ENCODE results near the gene SLC35A3. TPM values are rescaled to one million over a fixed set of nuclear protein-coding genes. Genes with fewer than 3 reads are reported as not detected.
A peak's percentile ranks its signal among the peaks of the same experiment; 100 is the strongest.

SLC35A3 gene
- total and polyA plus RNA-seq, 11 donors = 4.4 to 10.9 (median 6.9) TPM

DNA sequence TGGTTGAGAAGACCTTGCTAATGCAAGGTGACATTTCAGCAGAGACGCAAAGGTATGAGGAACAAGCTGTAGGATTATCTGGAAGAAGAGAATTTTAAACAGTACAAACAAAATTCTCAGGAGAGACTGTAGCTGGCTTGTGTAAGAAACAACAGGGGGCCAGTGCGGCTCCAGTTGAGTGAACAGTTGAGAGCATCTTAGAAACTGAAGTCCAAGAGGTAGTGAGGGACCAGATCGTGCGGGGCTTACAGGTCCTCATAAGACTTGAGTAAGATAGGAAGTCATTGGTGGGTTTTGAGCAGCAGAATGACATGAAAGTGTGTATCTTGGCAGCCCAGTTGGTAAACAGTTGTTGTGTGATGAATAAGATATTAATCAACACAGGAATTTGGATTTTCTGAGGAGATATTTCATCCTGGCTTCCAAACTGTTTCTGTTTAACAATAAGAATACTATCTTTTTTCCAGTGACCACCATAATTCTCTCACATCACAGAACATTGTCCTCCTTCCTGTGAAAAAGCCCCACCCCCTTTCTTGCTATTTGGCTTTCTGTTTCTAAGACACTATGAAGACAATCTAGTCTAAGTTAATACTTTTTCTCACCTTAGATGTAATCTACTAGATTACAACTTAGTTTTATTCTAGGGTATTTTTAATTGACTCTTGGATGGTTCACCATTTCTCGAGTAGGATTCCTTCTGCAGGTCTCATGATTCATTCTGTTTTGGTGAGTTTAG lies 100.6 kb downstream of the SLC35A3 start:
- Histone ChIP-seq H3K4me3 (no peak overlapping the region), H3K36me3 (peaks cover 0 to 93% (median 75%) of the 10 kb centered on the region in 9 donors), H3K4me1 (peaks cover 0 to 10% (median 2%) of the 10 kb centered on the region in 12 donors), H3K9me3 (no peaks in the 10 kb centered on the region), H3K27me3 (no peaks in the 10 kb centered on the region), H3K27ac (no peak overlapping the region)
- no peak for TF ChIP-seq POLR2A (IDR thresholded peaks at IDR 0.05)
- WGBS, 4 donors = 98 to 99% (median 98%) methylated on average over 5 of the region's 5 CpGs
- intact Hi-C loops (cut with DNase I) = no loop called here
- no peak for DNase-seq
- ATAC-seq = no peak

DNA sequence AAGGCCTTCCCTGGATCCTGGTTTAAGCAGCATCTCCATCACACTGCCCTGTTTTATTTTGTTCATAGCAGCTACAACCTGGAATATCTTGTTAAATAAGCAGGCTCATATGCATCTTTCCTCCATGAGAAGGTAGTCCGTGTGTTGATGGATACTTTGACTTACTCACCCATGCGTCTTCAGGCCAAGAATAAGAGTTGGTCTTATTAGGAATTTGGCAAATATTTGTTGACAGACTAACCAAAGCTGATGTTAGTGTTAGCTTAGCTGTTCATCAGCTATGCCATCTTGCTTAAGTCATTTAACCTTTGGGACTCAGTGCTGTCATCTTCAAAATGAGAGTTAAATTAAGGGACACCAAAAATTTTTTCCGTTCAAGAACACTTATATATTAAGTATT lies 103.7 kb downstream of the SLC35A3 start:
- no peak overlapping the region for H3K27ac ChIP-seq
- peaks cover 0 to 22% (median 0%) of the 10 kb centered on the region in 12 donors for H3K4me1 ChIP-seq
- intact Hi-C loops (cut with DNase I) = no loop called here
- H3K27me3 ChIP-seq = no peaks in the 10 kb centered on the region
- TF ChIP-seq POLR2A (IDR thresholded peaks at IDR 0.05) = no peak
- TF ChIP-seq, protein P1, sequence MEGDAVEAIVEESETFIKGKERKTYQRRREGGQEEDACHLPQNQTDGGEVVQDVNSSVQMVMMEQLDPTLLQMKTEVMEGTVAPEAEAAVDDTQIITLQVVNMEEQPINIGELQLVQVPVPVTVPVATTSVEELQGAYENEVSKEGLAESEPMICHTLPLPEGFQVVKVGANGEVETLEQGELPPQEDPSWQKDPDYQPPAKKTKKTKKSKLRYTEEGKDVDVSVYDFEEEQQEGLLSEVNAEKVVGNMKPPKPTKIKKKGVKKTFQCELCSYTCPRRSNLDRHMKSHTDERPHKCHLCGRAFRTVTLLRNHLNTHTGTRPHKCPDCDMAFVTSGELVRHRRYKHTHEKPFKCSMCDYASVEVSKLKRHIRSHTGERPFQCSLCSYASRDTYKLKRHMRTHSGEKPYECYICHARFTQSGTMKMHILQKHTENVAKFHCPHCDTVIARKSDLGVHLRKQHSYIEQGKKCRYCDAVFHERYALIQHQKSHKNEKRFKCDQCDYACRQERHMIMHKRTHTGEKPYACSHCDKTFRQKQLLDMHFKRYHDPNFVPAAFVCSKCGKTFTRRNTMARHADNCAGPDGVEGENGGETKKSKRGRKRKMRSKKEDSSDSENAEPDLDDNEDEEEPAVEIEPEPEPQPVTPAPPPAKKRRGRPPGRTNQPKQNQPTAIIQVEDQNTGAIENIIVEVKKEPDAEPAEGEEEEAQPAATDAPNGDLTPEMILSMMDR (IDR thresholded peaks at IDR 0.05) = no peak
- H3K36me3 ChIP-seq = peaks cover 0 to 93% (median 82%) of the 10 kb centered on the region in 9 donors
- WGBS, 4 donors = 93 to 96% (median 95%) methylated on average over 3 of the region's 3 CpGs
- DNase-seq = no peak
- H3K9me3 ChIP-seq = no peaks in the 10 kb centered on the region
- no peak for ATAC-seq
- H3K4me3 ChIP-seq = no peak overlapping the region

DNA sequence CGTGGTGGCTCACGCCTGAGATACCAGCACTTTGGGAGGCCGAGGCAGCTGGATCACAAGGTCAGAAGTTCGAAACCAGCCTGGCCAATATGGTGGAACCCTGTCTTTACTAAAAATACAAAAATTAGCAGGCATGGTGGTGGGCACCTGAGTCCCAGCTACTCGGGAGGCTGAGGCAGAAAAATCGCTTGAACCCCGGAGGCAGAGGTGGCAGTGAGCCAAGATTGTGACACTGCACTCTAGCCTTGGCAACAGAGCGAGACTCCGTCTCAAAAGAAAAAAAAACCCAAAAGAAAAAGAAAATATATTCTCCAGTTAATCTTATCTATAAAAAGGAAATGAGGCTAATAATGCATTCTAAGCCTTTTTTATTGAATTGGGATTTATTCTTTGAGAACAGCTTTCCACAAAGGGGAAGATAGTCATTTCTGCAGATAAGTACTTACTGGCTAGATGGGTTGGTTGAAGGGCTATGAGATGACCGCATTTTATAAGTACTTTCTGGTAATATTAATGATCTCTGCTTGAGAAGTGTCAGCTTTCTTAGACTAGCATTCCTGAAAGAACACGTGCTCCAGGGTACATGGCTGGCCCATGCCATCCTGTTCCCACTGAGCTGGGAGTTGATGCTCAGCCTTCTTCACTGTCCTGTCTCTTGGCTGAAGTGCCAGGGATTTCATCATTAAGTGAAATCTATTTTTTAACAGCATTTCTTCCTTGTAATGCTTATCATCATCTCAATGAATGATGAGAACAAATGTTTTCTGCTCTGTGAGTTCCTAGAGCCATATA lies 105.0 kb downstream of the SLC35A3 start:
- no peak for DNase-seq
- no peak for ATAC-seq
- Histone ChIP-seq H3K9me3 (no peaks in the 10 kb centered on the region), H3K27me3 (no peaks in the 10 kb centered on the region), H3K4me3 (no peak overlapping the region), H3K4me1 (peaks cover 0 to 22% (median 0%) of the 10 kb centered on the region in 12 donors), H3K27ac (peak overlapping the region in 1 of 12 donors; percentile 48), H3K36me3 (peaks cover 0 to 93% (median 82%) of the 10 kb centered on the region in 9 donors)
- intact Hi-C loops (cut with DNase I) = no loop called here
- TF ChIP-seq, protein P1 (IDR thresholded peaks at IDR 0.05) = no peak
- no peak for TF ChIP-seq POLR2A (IDR thresholded peaks at IDR 0.05)
- WGBS, 4 donors = 78 to 82% (median 80%) methylated on average over 11 of the region's 11 CpGs

DNA sequence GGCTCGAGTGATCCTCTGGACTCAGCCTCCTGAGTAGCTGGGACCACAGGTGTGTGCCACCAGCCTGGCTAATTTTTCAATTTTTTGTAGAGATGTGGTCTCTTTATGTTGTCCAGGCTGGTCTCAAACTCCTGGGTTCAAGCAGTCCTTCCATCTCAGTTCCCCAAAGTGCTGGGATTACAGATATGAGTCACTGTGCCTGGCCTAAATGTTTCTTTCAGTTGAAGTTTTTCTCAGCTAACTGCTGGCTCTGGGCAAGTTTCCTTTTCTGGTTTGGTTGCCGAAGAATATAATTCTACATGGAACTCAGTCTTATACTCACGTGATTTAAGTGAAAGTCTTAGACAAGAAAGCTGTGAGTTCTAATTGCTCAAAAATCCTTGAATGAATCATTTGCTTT lies 106.0 kb downstream of the SLC35A3 start:
- Histone ChIP-seq H3K27ac (peak overlapping the region in 1 of 12 donors; percentile 48), H3K36me3 (peaks cover 0 to 93% (median 82%) of the 10 kb centered on the region in 9 donors), H3K4me3 (no peak overlapping the region), H3K9me3 (no peaks in the 10 kb centered on the region), H3K4me1 (peaks cover 0 to 22% (median 0%) of the 10 kb centered on the region in 12 donors), H3K27me3 (no peaks in the 10 kb centered on the region)
- no peak for DNase-seq
- intact Hi-C loops (cut with DNase I) = no loop called here
- no peak for TF ChIP-seq POLR2A (IDR thresholded peaks at IDR 0.05)
- TF ChIP-seq, protein P1 (IDR thresholded peaks at IDR 0.05) = no peak
- ATAC-seq = peak in 1 of 4 donors; percentile 21
- 85 to 97% (median 92%) methylated on average over 3 of the region's 3 CpGs for WGBS, 4 donors
